Stimulated activated CD4-positive, alpha-beta T cell treated with anti-CD3 and anti-CD28 coated beads, Interleukin-1b, Interleukin-23, amount 100 ng/mL, for 4 hours (primary cell): ENCODE measurements around the gene DLG5.

Experiments used
- DNase-seq, 2 donors: peaks; one replicate each; pipeline ENCODE4 v3.0.0-alpha.2; 2020; ENCODE audit warnings: low read depth in 2 of 2

DLG5 gene

DNA sequence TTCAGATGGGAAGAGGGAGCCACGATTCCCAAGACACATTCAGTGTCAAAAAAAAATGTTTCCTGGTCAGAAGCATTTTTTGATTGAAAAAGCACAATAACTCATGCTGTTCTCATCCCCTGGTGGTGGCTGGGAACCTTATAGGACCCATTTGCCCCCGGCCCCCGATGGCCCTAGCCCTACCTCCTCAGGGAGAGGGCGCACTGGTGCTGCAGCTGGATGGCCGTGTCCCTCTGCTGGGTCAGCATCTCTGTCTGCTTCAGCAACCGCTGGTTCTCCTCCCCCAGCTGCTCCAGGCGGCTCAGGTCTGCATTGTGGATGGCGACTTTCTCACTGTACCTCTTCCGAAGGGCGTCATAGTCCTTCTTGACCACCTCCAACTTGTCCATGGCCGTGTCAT is 83.3 kb downstream of the DLG5 start:
- DNase-seq: no peak

DNA sequence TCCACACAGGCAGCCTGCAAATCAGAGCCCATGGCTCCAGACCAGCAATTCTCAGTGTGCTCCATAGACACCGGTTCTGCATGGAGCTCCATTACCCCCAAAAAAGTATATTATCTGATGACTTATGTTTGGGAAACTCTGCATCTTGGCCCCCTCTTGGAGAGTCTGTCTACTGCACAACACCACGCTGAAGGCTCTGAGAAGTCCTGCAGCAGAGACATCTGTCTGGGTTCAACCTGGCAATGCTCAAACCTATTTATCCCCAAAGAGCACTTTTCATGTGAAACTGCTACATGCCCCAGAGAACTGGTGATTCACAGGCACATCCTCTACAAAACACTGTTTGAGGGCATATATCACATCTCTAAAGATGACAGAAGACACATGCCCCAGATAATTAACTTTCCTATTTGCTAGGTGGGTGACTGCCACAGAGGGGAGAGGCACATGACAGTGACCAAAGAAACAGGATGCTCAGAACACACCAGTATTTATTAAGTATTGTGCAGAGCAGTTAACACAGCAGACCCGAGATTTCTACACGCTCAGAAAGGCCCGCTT is 83.8 kb downstream of the DLG5 start:
- no peak for DNase-seq

DNA sequence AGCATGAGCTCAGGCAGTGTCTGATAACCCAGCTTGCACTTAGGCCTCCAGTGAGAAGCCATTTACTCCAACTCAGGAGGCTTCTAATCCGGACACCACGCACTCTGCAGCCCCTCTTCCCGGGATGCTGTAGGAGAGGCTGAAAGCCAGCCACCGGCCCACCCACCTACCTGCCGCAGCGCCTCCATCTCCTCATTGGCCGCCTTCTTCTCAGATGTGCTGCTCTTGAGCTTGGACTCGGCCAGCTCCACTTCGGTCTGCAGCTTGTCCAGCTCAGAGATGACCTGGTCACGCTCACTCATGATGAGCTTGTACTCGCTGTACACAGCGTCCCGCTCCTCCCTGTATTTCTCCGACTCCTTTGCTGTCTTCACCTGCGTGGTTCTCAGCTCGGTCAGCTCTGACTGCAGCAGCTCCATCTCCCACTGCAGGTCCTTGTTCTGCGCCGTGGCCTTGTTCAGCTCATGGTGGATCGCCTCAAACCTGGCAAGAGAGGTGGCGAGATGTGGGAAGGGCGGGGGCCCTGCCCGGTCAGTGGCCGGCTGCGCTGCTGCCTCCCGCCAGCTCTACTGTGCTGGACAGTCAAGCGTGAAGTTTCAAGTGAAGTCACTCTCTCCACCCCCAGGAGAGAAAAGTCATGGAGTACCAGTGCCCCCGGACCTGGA is 84.7 kb downstream of the DLG5 start:
- DNase-seq: no peak

DNA sequence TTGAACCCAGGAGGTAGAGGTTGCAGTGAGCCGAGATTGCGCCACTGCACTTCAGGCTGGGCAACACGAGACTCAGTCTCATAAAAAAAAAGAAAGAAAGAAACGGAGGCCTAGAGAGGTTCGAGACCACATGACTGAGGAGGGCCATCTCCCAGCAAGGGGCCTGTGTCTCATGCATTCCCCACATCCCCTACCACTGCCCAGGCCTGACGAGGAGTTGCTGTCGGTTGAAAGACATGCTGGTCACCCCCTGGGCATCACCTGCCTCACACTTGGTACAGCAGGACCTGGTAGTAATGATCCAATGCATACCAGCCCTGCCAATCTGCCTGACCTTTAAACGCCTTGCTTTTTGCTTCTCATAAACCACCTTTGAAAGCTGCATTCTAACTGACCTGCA is 85.9 kb downstream of the DLG5 start:
- DNase-seq: no peak

DNA sequence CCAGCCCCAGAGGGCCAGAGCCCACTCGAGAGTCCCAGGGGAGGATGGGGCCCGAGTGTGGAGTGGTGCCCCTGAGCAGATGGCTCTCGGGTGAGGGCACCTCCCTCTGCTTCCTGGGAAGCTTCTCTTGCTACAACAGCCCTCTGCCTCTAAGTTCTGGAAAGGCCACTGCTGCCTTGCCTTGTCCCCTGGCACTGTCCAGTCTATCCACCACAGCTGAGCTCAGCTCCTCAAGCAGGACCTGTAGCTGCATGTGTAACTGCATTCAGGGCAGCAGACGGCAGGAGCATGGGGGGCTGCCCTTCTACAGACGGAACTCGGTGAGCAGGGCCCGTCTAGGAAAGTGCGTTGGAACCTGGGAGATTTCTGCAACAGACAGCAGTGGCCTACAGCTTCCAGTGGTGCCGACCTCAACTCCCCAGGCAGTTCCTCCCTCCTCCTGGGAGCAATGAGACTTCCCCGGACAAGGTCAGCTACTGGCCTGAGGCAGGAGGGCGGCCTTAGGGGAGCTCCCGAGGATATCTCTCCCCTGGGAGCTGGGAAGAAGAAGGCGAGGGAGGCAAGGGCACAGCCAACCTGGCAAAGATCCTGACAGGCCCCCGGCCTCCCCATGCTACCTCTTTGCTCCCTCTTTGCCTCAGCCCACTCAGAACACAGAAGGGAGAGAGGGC is 88.5 kb downstream of the DLG5 start:
- DNase-seq: no peak

GRCh38 chr10:77837248-77837924 is 89.2 kb downstream of the DLG5 start:
- peak; percentile 22 to 31 for DNase-seq

- DNase-seq: peak; percentile 29 to 36
Measured at GRCh38 chr10:77836299-77836820, 90.2 kb downstream of the DLG5 start.

- no peak for DNase-seq
Measured at GRCh38 chr10:77835669-77836086, 90.9 kb downstream of the DLG5 start.

DNA sequence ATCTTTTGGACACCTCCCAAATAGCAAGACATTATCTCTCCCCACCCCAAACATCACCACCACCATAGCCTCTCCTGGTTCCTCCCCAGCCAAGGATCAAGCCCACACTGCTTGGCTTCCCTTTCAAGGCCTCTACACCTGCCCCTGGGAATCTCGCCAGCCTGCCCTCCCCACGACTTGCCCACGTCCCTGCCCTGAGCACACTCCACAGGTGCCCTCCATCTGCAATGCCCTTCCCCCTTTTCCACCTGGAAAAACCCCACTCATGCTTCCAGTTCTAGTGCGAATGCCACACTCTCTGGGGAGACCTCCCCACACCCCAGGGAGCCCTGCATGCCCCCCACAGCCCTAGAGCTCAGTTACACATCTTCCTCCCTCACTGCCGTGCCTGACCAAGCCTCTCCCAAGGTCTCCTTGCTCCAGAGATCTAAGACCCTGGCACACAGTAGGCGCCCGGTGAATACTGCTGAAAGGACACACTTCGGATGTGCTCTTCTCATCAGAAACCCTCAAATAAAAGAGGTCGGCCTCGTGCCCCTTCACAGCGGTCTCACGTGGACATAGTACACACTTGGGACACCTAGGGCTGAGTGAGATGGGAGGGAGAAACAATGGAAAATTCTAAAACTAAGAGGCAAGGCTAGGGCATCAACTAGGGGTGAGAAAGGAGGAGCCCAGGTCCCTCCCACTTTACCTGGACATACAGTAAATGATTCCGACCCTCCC is 91.4 kb downstream of the DLG5 start:
- no peak for DNase-seq

GRCh38 chr10:77834540-77834939 is 92.0 kb downstream of the DLG5 start:
- no peak for DNase-seq

DNA sequence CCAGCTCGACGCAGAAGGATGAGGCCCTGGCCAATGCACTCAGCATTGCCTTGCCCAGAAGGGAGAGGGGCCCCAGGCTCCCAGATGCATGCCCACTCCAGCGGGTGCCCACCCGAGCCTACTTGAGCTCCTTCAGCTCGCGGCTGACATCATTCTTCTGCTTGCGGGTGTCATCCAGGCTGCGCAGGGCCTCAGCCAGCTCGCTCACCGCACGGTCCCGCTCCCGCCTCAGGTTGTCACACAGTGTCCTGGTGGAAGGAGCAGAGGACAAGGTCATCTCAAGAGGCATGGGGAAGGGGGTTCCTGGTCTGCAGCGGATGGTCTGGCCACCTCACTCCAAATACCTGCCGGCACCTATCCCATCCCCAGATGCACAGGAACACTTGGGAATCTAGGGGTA is 92.8 kb downstream of the DLG5 start:
- DNase-seq: no peak

GRCh38 chr10:77833225-77833624 is 93.3 kb downstream of the DLG5 start:
- no peak for DNase-seq

GRCh38 chr10:77832238-77832637 is 94.3 kb downstream of the DLG5 start:
- no peak for DNase-seq

GRCh38 chr10:77829356-77829755 is 97.2 kb downstream of the DLG5 start:
- no peak for DNase-seq

DNA sequence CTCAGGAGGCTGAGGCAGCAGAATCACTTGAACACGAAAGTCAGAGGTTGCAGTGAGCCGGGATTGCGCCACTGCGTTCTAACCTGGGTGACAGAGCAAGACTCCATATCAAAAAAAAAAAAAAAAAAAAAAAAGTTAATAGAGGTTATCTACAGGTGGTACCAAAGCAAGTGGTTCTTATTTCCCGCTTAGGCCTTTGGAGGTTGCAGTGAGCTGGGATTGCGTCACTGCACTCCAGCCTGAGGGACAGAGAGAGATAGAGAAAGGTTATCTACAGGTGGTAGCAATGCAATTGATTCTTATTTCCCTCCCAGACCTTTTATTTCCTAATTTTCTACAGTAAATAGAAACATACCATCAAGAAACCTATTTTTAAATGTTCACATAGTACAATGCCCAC is 98.2 kb downstream of the DLG5 start:
- DNase-seq: no peak

DNA sequence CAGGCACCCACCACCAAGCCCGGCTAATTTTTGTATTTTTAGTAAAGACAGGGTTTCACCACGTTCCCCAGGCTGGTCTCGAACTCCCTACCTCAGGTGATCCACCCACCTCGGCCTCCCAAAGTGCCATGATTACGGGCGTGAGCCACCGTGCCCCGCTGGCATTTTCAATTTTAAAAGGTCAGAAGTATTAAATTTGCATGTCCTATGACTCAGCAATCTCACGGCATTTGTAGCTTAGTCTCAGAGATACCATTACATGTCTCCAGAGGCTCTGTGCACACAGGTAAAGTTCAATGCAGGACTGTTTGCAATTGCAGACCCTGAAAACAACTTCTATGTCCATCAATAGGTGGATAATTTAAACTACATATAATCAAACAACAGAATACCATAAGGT is 99.2 kb downstream of the DLG5 start:
- DNase-seq: no peak

DNA sequence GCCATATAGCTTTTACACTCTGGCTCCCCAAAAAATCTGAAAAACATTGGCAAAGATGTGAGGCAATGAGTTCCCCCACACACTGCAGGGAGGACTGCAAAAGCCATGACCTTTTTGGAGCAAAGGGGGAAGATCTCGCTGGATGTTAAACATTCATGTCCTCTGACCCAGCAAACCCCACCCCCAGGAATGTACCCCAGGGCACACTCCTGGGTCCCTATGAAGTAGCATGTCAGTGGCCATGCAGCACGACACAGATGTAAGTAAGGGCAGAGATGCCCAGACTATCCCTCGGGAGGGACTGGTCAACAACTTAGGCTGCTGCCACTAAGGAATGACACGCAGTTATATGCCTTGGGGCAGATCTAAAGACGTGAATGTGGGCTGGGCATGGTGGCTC is 100.6 kb downstream of the DLG5 start:
- no peak for DNase-seq

DNA sequence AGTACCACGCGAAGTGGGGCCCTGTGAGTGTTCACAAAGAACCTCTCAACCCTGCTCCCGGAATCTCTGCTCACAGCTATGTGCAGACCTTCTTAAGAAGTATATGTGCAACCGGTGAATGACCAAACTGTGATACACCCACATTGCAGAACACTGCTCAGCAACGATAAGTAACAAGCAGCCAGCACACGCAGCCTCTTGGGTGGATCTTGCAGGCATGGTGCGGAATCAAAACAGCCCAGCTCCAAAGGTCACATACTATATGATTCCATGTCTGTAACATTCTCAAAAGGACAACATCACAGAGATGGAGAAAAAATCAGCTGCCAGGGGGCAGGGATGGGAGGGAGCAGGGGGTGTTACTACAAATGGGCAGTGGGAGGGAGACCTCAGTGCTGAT is 101.6 kb downstream of the DLG5 start:
- no peak for DNase-seq

GRCh38 chr10:77823811-77824542 is 102.6 kb downstream of the DLG5 start:
- no peak for DNase-seq

GRCh38 chr10:77821551-77821950 is 105.0 kb downstream of the DLG5 start:
- no peak for DNase-seq

DNA sequence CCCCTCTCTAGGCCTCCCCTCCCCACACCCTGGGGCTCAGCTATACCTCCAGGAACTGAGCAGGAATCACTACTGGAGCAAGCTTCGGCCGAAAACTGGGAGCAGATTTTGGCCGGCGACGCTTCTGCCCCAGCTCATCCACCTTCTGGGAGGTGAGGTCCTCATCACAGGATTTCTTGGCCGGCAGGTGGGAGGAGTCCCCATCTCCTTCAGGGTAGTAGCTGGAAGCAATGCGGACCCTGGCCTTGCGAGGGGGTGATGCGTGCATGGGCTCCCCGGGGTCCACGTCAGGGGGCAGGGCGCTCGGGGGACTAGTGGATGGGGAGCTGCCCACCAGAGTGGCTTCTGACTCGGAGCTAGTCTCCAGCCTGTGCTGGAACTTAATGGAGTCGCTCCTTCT is 105.5 kb downstream of the DLG5 start:
- DNase-seq: no peak
